Measurements from ENCODE around the gene PHIP.

Gene PHIP

GRCh38 chr6:79070206-79070825, 7.7 kb downstream of the PHIP start:
- no peak for DNase-seq (ENCODE audit: low spot score)
- FAIRE-seq = no peak

GRCh38 chr6:79066828-79067227, 11.2 kb downstream of the PHIP start:
- no peak for FAIRE-seq

GRCh38 chr6:79066330-79066729, 11.7 kb downstream of the PHIP start:
- no peak for FAIRE-seq
- DNase-seq (ENCODE audit: low spot score) = no peak

More at GRCh38 chr6:79066828-79067227, 11.2 kb downstream of the PHIP start:
- no peak for DNase-seq (ENCODE audit: low spot score)

- FAIRE-seq (no peak), DNase-seq (ENCODE audit: low spot score) (no peak)
These were observed 12.8 kb downstream of the PHIP start for GRCh38 chr6:79065232-79065631.

- FAIRE-seq (no peak), DNase-seq (ENCODE audit: low spot score) (no peak)
These were observed 13.4 kb downstream of the PHIP start for GRCh38 chr6:79064635-79065034.

GRCh38 chr6:79062708-79063107, 15.3 kb downstream of the PHIP start:
- FAIRE-seq = no peak
- DNase-seq (ENCODE audit: low spot score) = no peak

- DNase-seq (ENCODE audit: low spot score) = no peak
These were observed 20.3 kb downstream of the PHIP start for GRCh38 chr6:79057746-79058145.

GRCh38 chr6:79056226-79056625, 21.8 kb downstream of the PHIP start:
- no peak for DNase-seq (ENCODE audit: low spot score)

More at GRCh38 chr6:79057746-79058145, 20.3 kb downstream of the PHIP start:
- FAIRE-seq = no peak

GRCh38 chr6:79048611-79049010, 29.4 kb downstream of the PHIP start:
- DNase-seq (ENCODE audit: low spot score) (no peak), FAIRE-seq (peak; percentile 41)

More at GRCh38 chr6:79056226-79056625, 21.8 kb downstream of the PHIP start:
- FAIRE-seq = no peak

- DNase-seq (ENCODE audit: low spot score) = no peak
- FAIRE-seq = no peak
These were observed 31.0 kb downstream of the PHIP start for GRCh38 chr6:79047072-79047471.

GRCh38 chr6:79045966-79046365, 32.1 kb downstream of the PHIP start:
- FAIRE-seq = no peak

GRCh38 chr6:79042799-79043126, 35.3 kb downstream of the PHIP start:
- FAIRE-seq (no peak), DNase-seq (ENCODE audit: low spot score) (no peak)

More at GRCh38 chr6:79045966-79046365, 32.1 kb downstream of the PHIP start:
- no peak for DNase-seq (ENCODE audit: low spot score)

GRCh38 chr6:79042088-79042798, 35.8 kb downstream of the PHIP start:
- no peak for FAIRE-seq

GRCh38 chr6:79040083-79040482, 38.0 kb downstream of the PHIP start:
- FAIRE-seq (no peak), DNase-seq (ENCODE audit: low spot score) (no peak)

More at GRCh38 chr6:79042088-79042798, 35.8 kb downstream of the PHIP start:
- no peak for DNase-seq (ENCODE audit: low spot score)

- DNase-seq (ENCODE audit: low spot score) (no peak), FAIRE-seq (no peak)
These were observed 40.0 kb downstream of the PHIP start for GRCh38 chr6:79038061-79038460.

- FAIRE-seq = no peak
These were observed 43.2 kb downstream of the PHIP start for GRCh38 chr6:79034865-79035264.

GRCh38 chr6:79033279-79033678, 44.8 kb downstream of the PHIP start:
- FAIRE-seq (no peak), DNase-seq (ENCODE audit: low spot score) (no peak)

More at GRCh38 chr6:79034865-79035264, 43.2 kb downstream of the PHIP start:
- no peak for DNase-seq (ENCODE audit: low spot score)

- no peak for FAIRE-seq
These were observed 46.0 kb downstream of the PHIP start for GRCh38 chr6:79031821-79032590.

GRCh38 chr6:79030511-79030910, 47.5 kb downstream of the PHIP start:
- DNase-seq (ENCODE audit: low spot score) (no peak), FAIRE-seq (no peak)

More at GRCh38 chr6:79031821-79032590, 46.0 kb downstream of the PHIP start:
- no peak for DNase-seq (ENCODE audit: low spot score)

- DNase-seq (ENCODE audit: low spot score) = no peak
- FAIRE-seq = no peak
These were observed 48.0 kb downstream of the PHIP start for GRCh38 chr6:79030023-79030422.

GRCh38 chr6:79028641-79029314, 49.3 kb downstream of the PHIP start:
- no peak for FAIRE-seq

GRCh38 chr6:79011940-79012339, 66.1 kb downstream of the PHIP start:
- no peak for FAIRE-seq

More at GRCh38 chr6:79028641-79029314, 49.3 kb downstream of the PHIP start:
- no peak for DNase-seq (ENCODE audit: low spot score)

More at GRCh38 chr6:79011940-79012339, 66.1 kb downstream of the PHIP start:
- no peak for DNase-seq (ENCODE audit: low spot score)
